GM21447 (cell line): ENCODE data around the gene KIF9.
A peak's percentile ranks its signal among the peaks of the same experiment; 100 is the strongest.

Experiments
- ATAC-seq: cut with Tn5 transposase; IDR thresholded peaks from one replicate; pipeline ENCODE4 v1.9.1; 2021; ENCODE audit not compliant: unreplicated experiment

The KIF9 gene

DNA sequence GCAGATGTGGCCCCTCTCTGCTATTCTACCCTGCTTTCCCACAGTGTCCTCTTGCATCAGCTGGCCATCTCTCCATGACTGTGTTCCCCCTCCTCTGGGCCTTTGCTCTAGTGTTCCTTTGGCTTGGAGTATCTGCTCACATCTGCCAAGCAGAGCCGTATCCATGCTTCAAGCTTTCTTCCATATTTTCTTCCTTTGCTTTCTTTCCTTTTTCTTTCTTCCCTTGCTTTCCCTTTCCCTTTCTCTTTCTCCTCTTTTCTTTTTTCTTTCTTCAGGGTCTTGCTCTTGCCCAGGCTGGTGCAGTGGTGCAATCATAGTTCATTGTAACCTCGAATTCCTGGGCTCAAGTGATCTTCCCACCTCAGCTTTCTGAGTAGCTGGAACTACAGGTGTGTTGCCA, 12.7 kb upstream of the KIF9 start:
- no peak for ATAC-seq

DNA sequence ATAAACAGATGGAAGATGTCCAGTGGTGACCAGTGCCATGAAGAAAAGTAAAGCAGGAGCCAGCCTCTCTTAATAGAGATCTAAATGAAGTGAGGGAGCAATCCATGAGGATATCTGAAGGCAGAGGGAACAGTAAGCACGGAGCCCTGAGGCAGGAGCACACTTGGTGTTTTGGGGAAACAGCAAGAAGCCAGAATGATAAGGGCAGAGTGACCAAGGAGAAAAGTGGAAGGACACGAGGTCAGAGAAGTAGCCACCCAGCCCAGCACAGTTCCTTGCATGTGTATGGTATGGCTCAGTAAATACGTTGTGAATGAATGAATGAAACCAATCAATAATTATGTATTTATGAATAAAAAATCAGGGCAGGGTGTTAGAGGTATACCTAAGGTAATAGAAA, 11.8 kb upstream of the KIF9 start:
- ATAC-seq, result no peak

DNA sequence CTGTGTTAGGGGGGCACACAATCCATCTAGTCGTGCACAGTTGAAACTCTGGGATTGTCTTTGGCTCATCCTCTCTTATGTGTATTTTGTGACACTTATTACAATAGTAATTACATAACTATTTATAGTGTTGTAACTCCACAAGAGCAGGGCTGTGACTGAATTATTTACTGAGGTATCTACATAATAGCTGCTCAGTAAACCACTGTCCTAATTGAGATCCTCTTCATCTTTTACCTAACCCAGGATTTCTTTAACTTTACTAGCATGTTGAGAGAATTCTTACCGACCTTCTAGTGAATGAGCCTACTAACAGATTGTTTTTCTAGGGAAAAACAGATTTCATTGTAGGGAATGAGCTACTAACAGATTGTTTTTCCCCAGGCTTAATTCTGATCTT, 11.2 kb upstream of the KIF9 start:
- ATAC-seq, result no peak

DNA sequence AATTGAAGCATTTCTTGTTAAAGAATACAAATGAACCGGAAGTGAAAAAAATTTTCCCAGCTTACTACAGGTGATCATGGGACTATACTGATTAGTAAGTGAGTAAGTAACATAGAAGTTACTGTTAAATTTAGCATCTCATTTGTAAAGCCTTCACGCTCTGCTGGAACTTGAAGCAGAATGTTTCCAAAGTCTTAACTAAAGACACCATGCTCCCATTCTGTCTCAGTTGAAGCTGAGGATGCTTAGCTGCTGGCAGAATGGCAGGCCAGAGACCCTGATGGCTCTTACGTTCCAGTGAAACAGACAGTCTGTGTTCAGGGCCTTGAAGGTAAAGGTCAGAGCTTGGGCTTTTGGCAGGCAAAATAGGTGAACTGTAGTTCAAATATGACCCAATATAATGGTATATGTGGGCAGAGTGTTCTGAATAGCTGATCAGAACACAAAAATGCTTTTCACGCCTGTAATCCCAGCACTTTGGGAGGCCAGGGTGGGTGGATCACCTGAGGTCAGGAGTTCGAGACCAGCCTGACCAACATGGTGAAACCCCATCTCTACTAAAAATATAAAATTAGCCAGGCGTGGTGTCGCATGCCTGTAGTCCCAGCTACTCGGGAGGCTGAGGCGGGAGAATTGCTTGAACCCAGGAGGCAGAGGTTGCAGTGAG, 9.3 kb upstream of the KIF9 start:
- ATAC-seq, result peak; percentile 73

DNA sequence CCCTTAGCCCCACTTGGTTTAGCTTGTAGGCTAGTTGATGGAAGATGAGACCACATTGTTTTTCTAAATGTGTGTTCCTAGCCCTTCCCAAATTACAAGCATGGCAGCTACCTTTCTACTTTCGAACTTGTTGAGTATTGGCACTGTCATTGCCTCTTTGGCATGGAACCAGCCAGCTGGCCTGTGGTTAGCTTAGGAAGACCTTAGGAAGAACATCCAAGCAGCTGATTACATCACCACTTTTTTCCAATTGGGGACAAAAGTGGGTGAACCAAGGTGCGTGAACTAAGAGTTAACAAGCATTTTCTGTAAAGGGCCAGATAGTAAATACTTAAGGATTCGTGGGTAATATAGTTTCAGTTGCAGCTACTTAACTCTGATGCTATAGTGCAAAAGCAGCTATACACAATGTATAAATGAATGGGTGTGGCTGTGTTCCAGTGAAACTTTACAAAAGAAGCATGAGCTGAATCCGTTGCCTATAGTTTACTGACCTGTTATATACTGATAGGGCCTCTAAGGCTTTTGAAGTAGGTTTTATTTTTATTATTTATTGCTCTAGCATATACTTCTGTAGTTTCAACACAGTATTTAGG, 8.7 kb upstream of the KIF9 start:
- peak; percentile 28 for ATAC-seq

DNA sequence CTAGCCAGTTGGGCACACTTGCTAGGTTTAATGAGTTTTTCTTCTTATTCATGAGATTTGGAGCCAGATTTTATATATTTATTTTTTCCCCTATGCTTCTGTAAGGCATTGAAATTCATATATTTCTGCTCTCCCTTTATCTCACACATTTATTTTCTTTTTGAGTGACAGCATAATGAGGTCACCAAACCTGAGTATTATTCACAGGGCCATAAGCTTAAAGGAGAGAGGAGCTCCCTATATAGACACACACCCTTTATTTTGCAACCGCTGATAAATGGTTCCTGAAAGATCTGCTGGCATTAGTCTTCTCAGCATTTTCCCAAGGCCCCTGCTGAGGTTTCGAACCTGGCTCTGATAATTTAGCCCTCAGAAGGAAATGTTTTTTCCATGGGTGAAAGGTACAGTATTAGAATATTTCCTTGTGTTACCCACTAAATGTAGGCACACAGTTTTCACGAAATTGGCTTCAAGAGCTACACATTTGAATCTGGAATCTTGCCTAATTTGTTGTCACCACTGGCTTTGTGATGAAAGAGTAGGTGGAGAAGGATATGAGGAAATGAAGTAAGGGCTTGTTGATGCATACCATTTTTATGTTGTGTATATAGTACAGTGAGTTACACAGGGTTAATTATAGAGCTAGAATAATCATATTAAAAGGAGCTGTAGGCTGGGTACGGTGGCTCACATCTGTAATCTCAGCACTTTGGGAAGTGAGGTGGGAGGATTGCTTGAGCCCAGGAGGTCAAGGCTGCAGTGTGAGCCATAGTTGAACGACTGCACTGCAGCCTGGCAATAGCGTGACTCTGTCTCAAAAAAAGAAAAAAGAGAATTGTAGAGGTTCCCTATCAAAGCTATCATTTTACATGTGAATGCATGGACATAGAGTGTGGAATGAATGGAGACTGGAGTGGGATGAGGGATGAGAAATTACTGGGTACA, 6.6 kb upstream of the KIF9 start:
- no peak for ATAC-seq

DNA sequence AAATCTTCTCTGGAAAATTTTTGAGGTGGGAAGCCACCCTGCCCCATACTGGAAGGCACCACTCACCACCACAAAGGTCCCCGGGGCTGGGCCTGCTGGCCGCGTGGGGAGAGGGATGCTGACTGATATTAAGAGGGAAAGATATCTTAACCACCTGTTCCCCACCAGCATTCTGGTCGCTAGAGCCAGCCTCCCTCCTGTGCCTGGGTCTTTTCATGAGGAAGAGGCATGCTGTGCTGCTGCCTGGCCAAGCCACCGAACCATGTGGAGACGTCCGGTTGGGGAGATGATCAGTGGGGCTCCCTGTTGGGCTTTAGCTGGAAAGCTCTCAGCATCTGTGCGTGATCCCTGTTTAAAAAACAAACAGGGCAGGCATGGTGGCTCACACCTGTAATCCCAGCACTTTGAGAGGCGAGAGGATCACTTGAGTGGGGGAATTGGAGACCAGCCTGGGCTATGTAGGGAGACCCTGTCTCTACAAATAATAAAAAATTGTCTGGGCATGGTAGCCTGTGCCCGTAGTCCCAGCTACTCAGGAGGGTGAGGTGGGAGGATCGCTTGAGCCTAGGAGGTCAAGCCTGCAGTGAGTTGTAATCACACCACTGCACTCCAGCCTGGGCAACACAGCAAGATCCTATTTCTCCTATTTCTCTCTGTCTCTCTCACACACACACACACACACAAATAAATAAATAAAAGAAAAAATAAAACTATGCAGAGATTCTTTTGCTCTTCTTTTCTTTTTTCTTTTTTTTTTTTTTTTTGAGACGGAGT, 1.2 kb upstream of the KIF9 start:
- no peak for ATAC-seq

DNA sequence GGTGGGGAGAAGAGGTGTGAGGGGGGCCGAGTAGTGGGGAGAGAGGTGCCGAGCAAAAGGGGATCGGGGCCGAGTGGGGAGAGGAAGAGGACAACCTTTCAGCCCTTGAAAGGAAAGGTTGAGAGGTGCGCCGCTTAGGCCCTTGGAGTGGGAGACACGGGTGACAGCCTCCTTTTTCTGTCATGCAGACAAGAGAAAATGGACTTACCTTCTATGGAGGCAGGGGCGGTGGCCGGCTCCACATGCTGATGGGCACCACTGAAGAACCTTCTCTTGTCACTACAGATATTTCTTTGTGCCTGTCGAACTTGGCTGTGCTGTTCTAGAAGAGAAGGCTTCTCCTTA, 566 bp upstream of the KIF9 start:
- no peak for ATAC-seq

DNA sequence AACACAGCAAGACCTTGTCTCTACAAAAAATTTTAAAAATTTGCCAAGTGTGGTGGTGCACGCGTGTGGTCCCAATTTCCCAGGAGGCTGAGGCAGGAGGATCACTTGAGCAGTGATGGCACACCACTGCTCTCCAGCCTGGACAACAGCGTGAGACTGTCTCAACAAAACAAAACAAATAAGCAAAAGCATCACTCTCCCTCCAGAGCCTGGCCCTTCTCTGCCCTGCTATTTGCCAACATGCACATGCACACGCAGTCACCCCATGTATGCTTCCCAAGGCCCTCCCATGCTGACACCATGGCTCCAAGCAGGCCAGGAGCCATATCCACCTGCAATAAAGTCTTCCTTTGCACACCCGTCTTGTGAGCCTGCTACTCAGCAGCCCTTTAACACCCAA, 2.1 kb downstream of the KIF9 start:
- no peak for ATAC-seq

DNA sequence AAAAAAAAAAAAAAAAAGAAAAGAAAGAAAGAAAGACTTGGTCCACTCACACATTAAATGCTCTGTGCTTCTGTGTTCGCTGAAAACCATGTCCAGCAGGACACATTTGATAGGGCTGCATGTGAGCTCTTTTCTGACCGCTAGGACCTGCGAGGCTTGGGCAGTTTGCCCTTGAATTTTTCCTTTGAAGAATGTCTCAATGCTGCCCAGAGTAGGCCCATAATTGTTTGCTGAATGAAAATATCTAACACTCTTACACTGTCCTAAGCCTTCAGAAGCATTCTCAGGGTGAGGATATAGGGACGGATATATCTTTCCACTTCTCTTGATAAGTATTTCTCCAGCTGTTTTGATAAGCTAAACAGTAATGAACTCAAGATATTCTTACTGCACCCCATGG, 6.0 kb downstream of the KIF9 start:
- ATAC-seq, result no peak

DNA sequence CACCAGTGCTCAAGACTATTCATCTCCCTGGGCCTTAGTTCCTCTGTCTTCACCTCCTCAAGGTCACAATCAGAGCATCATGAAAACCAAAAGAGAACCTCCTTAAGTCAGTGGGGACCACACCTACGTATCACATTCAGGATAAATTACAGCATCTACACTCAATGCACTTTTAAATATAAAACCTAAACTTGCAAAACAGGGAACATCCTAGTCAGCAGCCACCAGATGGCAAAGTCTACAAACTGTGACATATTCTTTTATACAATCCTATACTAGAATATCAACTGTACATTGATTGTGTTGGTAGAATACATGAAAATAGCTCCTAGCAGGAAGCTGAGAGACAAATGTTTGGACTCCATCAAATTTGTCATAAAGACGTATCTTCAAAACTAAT, 7.9 kb downstream of the KIF9 start:
- ATAC-seq, result no peak

DNA sequence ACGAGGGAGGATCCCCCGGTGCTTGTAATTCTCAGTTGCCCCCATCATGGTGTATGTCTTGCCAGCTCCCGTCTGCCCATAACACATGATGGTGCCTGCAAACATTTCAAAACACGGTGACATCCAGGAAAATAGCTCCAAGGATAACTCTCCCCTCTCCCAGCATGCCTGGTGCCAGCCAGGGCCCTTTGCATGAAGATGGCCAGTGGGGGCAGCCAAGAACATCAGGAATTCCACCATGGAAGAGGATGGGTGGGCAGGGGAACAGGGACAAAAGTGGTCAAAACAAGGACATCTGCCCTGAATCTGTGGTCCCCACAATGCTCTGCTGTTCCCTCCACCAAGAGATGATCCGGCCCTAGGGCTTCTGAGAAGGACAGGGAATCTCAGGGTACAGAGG, 9.0 kb downstream of the KIF9 start:
- no peak for ATAC-seq

DNA sequence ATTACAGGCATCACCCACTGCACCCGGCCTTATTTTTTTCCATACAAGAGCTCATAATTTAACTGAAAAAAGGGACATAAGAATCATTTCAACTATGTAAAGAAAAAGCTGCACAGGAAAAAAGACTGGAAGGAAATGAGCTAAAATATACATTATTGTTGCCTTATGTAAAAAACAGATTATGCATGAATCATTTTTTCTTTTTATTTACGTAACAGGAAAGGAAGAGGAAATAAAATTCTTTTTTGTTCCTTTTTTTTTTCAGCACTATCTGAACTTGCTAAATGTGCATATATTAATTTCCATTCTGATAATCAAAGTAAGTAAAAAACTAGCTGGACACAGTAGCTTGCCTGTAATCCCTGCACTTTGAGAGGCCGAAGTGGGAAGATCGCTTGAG, 12.1 kb downstream of the KIF9 start:
- ATAC-seq, result no peak

DNA sequence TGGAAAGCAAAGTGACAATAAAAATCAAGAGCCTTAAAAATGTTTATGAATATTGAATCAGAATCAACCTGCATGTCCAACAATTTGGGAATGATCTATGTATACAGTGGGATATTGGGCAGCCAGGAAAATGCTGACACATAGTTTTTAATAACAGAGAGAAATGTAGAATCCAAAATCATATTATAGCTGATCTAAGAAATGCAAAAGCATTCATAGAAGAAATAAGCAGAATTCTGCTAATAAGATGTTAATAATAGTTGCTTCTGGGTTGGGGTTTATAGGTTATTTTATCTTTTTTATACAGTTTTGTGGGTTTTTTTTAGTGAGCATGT, 15.1 kb downstream of the KIF9 start:
- ATAC-seq, result no peak

DNA sequence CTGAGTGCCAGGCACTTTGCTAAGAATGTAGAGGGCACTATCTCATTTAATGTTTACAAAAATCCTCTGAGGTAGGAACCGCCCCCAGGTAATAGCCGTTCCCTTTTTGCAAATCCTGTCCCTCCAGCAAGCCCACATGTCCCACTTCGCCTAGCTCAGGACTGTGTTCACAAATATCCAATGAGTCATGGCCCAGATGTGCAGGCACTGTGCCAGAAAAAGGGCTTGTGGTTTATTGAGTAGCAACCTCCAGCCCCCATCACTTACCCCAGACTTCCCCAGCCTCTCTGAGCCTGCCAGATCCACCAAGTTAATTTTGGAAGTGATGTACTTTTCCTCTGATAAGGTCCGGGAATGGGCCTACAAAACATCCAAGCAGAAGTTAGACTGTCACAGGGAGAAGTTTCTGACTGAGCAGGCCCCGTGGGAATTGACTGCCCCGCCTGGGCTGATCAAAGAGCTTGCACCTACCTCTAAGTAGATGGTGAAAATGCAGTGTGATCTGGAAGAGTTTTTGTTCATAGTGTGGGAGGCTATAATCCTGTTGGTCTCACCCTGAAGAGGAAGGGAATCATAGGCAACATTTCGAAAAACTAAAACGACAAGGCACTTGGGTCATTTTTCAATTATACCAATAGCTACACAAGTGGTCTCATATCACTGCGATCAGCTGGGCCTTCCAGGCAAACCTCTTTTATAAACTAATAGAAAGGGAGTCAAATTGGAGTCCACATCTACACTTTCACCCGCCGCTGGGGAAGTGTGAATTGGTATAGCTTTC, 15.7 kb downstream of the KIF9 start:
- ATAC-seq, result peak; percentile 75

DNA sequence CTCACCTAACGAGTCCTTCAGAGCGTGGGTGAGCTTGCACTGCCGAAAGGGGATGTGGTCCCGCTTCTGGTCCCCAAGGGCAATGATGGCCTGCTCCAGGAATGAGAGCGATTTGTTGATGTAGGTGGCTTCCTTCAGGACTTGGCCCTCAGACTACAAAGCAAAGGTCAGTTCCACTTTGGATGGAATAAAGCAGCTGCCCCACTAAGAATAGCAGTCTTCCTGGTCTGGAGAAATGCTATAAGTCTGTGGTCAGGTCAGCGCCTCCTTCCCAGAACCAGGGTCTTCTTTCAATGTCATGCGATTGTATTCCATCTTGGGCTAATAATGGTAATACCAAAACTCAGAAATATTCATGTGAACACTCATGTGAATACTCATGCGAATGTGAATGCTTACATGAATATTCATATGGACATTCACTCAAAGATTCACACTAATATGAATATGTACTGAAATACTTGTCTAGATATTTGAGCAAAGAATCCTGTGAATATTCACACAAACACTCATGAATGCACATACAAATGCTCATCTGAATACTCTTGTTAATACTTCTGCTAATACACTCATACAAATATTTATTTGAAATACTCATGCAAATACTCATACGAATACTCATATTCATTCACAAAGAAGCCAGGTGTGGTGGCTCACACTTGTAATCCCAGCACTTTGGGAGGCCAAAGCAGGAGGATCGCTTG, 16.7 kb downstream of the KIF9 start:
- no peak for ATAC-seq

DNA sequence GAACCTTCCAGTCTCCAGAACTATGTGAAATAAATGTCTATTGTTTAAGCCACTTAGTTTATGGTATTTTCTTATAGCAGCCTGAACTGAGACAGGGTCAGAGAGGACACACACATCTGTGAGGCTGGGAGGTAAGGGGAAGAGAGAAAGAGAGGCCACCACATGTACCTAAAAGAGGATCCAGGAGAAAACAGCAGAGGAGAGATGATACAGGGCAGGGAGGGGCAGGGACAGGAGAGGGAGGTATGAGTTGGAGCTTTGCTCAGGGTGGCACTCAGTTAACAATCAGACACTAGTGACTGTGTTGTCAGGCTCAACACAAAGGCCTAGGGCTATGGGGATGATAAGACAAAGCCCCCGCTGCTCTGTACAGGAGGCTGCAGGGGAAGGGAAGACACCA, 17.6 kb downstream of the KIF9 start:
- ATAC-seq, result no peak

DNA sequence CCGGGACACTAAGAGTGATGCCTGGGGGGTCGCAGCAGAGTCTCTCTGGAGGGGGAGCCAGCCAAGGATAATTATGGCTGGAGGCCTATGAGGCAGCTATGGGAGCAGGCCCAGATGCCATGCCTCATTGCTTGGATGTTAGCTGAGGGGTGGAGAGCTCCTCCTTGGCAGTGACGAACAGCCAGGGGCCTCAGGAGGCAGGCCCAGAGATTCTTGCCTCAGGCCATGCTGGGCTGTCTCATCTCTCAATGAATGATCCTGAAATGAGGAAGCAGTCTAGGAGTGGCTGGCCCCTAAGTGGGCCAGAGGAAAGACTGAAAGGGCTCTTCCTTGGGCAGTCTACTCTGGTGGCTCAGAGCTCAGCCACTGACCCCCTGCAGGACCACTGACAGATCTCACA, 21.3 kb downstream of the KIF9 start:
- no peak for ATAC-seq

DNA sequence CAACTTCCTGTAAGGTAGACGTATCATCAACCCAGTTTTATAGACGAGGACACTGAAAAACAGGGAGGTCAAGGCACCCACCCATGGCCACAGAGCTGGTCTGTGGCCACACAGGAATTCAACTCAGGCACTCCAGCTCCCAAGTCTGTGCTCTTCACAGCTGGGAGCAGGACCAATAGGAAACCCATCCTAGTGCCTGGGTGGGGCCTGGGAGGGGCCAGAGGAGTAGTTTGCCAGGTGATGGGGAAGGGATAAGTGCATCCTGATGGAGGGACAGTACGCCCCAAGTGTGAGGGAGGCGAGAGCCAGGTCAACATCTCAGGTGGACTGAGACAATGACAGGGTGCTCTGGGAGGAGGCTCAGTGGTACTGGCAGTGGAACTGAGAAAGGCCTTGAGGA, 22.0 kb downstream of the KIF9 start:
- ATAC-seq, result no peak

DNA sequence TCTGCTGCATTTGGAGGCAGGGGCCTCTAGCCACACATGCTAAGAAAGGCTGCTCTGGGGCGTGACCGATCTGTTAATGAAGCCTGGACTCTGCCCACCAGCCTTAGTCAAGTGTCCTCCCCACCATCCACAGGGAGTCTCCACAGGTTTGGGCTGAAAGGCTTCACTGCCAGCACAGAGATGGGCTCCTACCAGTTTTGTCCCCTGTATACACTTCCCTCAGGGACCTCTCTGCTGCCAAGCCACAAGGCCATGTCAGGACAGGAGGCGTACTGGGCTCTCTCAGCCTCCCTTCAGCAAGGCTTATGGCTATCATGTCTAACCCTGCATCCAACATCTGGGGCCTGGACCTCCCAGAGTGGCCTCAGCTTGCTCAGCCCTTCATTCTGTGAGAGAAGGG, 23.5 kb downstream of the KIF9 start:
- no peak for ATAC-seq
